ENCODE measurements around the gene SMPD3. TPM values are rescaled to one million over a fixed set of nuclear protein-coding genes. Genes with fewer than 3 reads are reported as not detected.

Gene SMPD3
- total and polyA plus RNA-seq, 2 of the 4 experiments (the other 2 are of a cell fraction): not detected

DNA sequence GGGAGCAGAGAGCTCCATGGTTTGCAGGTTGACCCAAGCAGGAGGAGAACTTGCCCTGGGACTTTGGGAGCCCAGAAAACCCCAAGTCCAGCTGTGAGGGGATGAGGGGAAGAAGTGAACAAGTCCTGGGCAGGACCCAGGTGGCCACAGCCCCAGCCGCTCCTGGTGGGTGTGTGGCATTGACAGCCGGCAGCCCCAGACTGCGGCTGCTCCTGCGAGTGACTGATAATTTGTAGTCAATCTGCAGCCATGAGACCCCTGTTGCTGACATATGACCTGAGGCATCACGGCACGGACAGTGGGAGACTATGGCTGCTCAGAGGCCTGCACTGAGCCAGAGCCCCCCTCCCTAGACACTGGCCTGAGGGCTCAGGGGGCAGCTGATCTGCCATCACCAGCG is 71.1 kb downstream of the SMPD3 start:
- Histone ChIP-seq H4K91ac (ENCODE audit: insufficient read depth, low read depth, low read length) (no peak overlapping the region), H3K36me3 (ENCODE audit: control insufficient read depth, insufficient read depth, low read length) (no peaks in the 10 kb centered on the region), H3K4ac (ENCODE audit: low read depth, low read length) (no peak overlapping the region), H4K20me1 (ENCODE audit: insufficient read depth, low read length) (no peaks in the 10 kb centered on the region), H3K18ac (ENCODE audit: low read depth, low read length) (no peak overlapping the region), H3K9ac (ENCODE audit: low read depth, low read length) (no peak overlapping the region), H2BK5ac (ENCODE audit: low read depth, low read length, poor library complexity, severe bottlenecking) (no peak overlapping the region), H3K79me1 (ENCODE audit: low read depth in 1 of 2, low read length in 2 of 2) (no peaks in the 10 kb centered on the region), H3K14ac (replicated peaks; ENCODE audit: low read depth, low read length) (no peak overlapping the region), H2BK120ac (ENCODE audit: low read depth, low read length) (no peak overlapping the region), H2AFZ (replicated peaks; ENCODE audit: low read length, poor library complexity) (no peak overlapping the region), H3K9me1 (ENCODE audit: insufficient read depth, low read length) (no peaks in the 10 kb centered on the region), H3K4me1 (ENCODE audit: control insufficient read depth, insufficient read depth, low read length) (no peaks in the 10 kb centered on the region), H4K8ac (ENCODE audit: low read depth in 2 of 2, low read length in 2 of 2) (no peak overlapping the region), H4K5ac (ENCODE audit: low read depth, low read length) (no peak overlapping the region), H2AK9ac (replicated peaks; ENCODE audit: low read depth, low read length, poor library complexity) (no peak overlapping the region), H3K23ac (ENCODE audit: low read depth, low read length) (no peak overlapping the region), H3K9me3 (ENCODE audit: control insufficient read depth, insufficient read depth, low read length) (no peaks in the 10 kb centered on the region), H3K27me3 (ENCODE audit: control insufficient read depth, insufficient read depth, low read length) (peaks cover 59% of the 10 kb centered on the region), H3K56ac (ENCODE audit: extremely low read depth, insufficient read depth, low read length) (no peak overlapping the region), H3K27ac (ENCODE audit: insufficient read depth, low read length) (no peak overlapping the region), H3K4me2 (ENCODE audit: low read depth, low read length) (no peak overlapping the region), H2BK20ac (ENCODE audit: low read depth, low read length) (no peak overlapping the region), H3K4me3 (ENCODE audit: insufficient read depth, low read depth, low read length) (no peak overlapping the region), H2BK15ac (ENCODE audit: low read depth, low read length) (no peak overlapping the region), H2AK5ac (ENCODE audit: low read depth, low read length) (no peak overlapping the region)
- DNase-seq (no peak), ATAC-seq (ENCODE audit: low read depth) (no peak)
- WGBS, 2 experiments (ENCODE audit: extremely low coverage in 2 of 2, insufficient read length in 1 of 2): no CpG with 5 or more reads among the region's 7 CpGs
- in situ Hi-C loops (cut with MboI; ENCODE audit: low sequenced_read_pairs) (no loop called here), dilution Hi-C loops (cut with HindIII; ENCODE audit: low sequenced_read_pairs, unreplicated experiment) (no loop called here), intact Hi-C loops (cut with micrococcal nuclease) (no loop called here)
- no TSS peak for BruUV-seq (replicated peaks)
- TF ChIP-seq MAZ (IDR thresholded peaks at IDR 0.05; ENCODE audit: borderline replicate concordance, low read depth, low read length) (no peak), NFE2L2 (IDR thresholded peaks at IDR 0.05; ENCODE audit: low read depth, low read length) (no peak), MAFK (IDR thresholded peaks at IDR 0.05; ENCODE audit: low read depth, low read length) (no peak), RAD21 (IDR thresholded peaks at IDR 0.05; ENCODE audit: low read length) (no peak), CEBPB (IDR thresholded peaks at IDR 0.05; ENCODE audit: low read depth, low read length) (no peak), CTCF (conservative IDR thresholded peaks at IDR 0.05; ENCODE audit: low read depth, low read length) (no peak), CHD1 (IDR thresholded peaks at IDR 0.05; ENCODE audit: low read depth, low read length) (no peak), MXI1 (IDR thresholded peaks at IDR 0.05; ENCODE audit: borderline replicate concordance, low read depth, low read length) (no peak), RCOR1 (IDR thresholded peaks at IDR 0.05; ENCODE audit: insufficient replicate concordance, low read length) (no peak), USF2 (IDR thresholded peaks at IDR 0.05; ENCODE audit: low read depth, low read length) (no peak), BHLHE40 (IDR thresholded peaks at IDR 0.05; ENCODE audit: low read depth, low read length) (no peak), FOS (IDR thresholded peaks at IDR 0.05; ENCODE audit: low read depth, low read length) (no peak), POLR2A (IDR thresholded peaks at IDR 0.05; ENCODE audit: low read depth, low read length) (no peak), SMC3 (IDR thresholded peaks at IDR 0.05; ENCODE audit: low read depth, low read length) (no peak), RFX5 (IDR thresholded peaks at IDR 0.05; ENCODE audit: low read depth, low read length) (no peak)
- TF ChIP-seq, protein P1, sequence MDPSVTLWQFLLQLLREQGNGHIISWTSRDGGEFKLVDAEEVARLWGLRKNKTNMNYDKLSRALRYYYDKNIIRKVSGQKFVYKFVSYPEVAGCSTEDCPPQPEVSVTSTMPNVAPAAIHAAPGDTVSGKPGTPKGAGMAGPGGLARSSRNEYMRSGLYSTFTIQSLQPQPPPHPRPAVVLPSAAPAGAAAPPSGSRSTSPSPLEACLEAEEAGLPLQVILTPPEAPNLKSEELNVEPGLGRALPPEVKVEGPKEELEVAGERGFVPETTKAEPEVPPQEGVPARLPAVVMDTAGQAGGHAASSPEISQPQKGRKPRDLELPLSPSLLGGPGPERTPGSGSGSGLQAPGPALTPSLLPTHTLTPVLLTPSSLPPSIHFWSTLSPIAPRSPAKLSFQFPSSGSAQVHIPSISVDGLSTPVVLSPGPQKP (IDR thresholded peaks at IDR 0.05; ENCODE audit: borderline replicate concordance, low read depth, low read length): no peak
- ChIA-PET CTCF (no interaction called here), POLR2A (ENCODE audit: unreplicated experiment) (no interaction called here)

All from IMR-90 (cell line).